GM21825 (cell line): ENCODE data around the gene PFN3.

Experiments used
- ATAC-seq: cut with Tn5 transposase; IDR thresholded peaks from one replicate; pipeline ENCODE4 v1.9.1; 2021; ENCODE audit warnings: mild to moderate bottlenecking, moderate library complexity; ENCODE audit not compliant: unreplicated experiment

Gene PFN3

DNA sequence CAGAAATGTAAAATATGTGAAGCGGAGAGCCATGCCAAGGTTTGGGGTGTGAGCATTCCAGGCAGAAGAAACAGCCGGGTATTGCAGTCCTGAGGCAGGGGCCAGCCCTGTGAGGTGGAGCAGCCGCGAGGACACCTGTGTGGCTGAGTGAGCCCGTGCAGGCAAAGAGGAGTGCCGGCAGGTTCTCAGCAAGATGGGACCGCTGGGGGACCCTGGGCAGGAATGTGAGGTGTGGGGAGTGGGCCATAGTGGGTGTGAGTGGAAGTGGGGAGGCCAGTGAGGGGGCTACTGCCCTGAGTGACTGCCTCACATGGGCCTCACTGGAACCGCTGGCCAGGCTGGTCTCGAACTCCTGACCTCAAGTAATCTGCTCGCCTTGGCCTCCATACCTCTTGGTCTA is 38.0 kb upstream of the PFN3 start:
- no peak for ATAC-seq

DNA sequence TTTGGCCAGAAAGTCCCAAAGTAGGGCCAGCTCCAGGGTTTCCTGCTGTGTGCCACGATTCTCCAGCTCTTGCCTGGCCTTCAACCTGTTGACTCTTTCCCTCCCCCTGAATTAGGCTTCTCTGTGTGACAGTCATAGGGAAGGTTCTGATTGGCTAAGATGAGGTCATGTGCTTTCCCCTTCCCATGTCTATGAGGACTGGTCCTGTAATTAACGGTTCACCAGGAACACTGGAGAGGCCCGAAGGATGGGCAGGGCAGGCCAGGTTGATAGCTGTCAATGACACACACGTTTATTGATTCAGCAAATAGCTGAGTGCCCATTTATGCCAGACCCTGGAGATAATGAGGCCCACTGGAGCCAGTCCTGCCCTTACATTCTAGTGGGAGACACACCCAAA is 37.2 kb upstream of the PFN3 start:
- no peak for ATAC-seq

- ATAC-seq, result no peak
Measured at GRCh38 chr5:177435847-177436536, 35.5 kb upstream of the PFN3 start.

DNA sequence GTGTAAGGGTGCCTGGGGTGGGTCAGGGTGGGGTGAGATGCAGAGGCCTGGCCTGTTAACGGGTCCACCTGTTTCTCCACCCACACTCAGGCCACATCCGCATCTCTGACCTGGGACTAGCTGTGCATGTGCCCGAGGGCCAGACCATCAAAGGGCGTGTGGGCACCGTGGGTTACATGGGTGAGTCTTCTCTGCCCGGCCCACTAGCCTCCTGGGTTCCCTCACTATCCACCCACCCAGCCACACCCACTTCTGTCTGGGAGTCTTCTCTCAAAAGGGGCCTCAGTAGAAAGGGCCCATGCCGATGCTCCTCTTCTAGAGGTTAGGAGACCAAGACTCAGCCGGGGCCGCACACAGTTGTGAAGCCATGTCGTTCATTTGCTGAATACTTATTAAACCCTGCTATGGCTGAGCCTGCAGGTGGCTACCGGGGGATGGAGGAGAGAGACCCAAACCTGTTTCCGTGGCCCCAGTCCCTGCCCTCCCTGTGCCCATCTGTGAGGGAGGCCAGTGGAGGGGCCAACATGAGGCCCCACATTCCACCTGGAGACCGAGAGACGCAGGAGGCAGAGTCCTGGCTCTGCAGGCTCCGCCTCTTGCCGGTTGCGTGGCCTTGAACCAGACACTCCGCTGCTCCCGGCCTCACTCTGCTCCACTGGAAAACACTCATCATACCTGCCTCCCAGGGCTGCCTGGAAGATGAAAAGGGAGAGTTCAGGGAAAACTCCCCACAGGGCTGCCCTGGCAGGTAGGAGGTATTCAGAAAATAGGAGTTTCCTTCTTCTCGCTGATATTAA is 34.7 kb upstream of the PFN3 start:
- ATAC-seq, result no peak

- ATAC-seq, result no peak
Measured at GRCh38 chr5:177434437-177434836, 34.0 kb upstream of the PFN3 start.

DNA sequence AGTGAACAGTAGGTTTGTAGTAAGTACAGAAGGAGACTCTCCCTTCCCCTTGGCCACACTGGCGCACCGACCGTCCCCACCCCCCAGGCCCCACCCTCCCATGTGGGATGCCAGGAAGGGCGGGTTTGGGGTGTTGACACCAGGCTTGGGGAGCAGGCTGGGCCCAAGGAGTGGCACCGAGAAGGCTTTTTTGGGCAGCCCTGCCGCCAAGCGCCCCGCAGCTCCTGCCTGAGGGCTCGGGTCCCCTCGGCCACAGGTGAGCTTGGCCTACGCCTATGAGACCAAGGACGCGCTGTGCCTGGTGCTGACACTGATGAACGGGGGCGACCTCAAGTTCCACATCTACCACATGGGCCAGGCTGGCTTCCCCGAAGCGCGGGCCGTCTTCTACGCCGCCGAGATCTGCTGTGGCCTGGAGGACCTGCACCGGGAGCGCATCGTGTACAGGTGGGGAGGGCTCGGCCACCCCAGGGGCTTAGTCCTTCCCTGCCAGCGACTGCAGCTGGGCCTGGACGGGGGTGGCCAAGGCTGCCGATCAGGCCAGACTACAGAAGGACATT is 33.3 kb upstream of the PFN3 start:
- ATAC-seq, result no peak

DNA sequence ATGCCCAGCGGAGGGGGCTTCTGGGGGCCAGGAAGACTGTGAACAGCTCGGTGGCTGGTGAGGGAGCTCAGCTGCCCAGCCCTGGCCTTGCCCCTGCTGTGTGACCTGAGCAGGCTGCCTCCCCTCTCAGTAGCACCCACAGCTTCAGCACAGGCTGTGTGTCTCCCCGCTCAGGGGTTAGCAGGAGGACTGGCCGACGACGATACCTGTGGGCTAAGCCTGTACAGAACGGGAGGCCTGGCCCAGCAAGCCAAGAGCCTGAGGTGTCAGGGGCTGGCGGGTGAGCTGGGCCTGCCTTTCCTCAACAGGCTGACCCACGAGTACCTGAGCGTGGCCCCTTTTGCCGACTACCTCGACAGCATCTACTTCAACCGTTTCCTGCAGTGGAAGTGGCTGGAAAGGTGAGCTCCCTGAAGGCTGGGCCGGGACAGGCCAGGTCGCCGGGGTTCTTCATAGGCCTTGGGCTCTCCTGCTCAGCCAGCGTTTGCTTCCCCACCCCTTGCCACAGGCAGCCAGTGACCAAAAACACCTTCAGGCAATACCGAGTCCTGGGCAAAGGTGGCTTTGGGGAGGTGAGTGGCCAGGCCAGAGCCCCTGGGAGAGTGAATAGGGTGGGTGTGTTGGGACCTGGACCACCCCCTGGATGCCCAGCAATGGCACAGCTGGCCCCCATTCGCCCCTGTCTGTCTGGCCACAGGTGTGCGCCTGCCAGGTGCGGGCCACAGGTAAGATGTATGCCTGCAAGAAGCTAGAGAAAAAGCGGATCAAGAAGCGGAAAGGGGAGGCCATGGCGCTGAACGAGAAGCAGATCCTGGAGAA is 32.6 kb upstream of the PFN3 start:
- ATAC-seq, result no peak

GRCh38 chr5:177432143-177432838 is 31.8 kb upstream of the PFN3 start:
- no peak for ATAC-seq

DNA sequence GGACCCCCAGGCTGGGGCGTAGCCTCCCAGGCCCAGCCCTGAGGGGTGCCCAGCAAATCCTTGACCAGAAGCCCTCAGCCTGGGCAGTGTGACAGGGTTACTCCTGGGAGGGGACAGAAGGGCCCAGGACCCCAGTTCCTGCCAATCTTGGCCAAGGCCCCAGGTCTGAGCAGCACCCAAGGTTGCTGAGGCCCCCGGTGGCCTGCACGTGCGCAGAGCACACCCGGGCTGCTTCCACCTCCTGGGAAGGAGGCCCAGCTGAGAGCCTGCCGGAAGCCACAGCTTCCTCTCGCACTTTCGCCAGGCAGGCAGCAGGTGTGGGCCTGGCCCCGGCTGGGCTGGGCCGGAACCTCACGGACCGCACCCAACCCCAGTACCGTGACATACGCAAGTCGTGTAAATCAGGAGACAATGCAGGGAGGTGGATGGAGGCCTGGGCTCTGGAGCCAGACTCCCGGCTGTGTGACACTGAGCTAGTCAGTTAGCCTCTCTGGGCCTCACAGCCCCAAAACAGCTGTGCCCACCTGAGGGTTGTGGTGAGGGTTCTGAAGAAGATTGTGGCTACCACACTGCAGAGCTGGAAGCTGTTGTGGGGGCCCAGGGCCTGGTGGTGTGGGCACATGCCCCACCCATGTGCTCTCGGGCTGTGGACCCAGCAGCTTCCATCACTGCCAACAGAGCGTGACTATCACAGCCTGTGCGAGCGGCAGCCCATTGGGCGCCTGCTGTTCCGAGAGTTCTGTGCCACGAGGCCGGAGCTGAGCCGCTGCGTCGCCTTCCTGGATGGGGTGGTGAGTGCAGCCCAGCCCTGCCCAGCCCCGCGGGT is 31.1 kb upstream of the PFN3 start:
- ATAC-seq, result peak; percentile 39

DNA sequence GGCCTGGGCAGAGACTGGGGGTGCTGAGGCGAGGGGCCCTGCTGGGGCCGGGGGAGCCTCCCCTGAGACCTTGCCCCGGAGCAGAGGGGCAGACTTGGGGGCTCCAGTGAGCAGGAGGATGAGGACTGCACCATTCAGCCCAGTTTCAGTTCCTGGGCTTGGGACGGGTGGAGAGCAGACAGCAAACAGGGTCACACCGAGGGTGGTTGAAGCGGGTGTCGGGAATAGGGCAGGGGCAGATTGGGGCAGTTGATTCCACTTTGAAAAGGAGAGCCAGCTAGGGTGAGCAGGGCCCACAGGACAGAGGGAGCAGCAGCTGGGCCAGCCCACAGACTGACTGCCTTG is 30.5 kb upstream of the PFN3 start:
- ATAC-seq, result no peak

- no peak for ATAC-seq
Measured at GRCh38 chr5:177430140-177430951, 29.9 kb upstream of the PFN3 start.

- no peak for ATAC-seq
Measured at GRCh38 chr5:177429248-177430040, 29.0 kb upstream of the PFN3 start.

- ATAC-seq, result no peak
Measured at GRCh38 chr5:177428574-177429217, 28.2 kb upstream of the PFN3 start.

- no peak for ATAC-seq
Measured at GRCh38 chr5:177427919-177428573, 27.6 kb upstream of the PFN3 start.

- no peak for ATAC-seq
Measured at GRCh38 chr5:177427211-177427822, 26.9 kb upstream of the PFN3 start.

DNA sequence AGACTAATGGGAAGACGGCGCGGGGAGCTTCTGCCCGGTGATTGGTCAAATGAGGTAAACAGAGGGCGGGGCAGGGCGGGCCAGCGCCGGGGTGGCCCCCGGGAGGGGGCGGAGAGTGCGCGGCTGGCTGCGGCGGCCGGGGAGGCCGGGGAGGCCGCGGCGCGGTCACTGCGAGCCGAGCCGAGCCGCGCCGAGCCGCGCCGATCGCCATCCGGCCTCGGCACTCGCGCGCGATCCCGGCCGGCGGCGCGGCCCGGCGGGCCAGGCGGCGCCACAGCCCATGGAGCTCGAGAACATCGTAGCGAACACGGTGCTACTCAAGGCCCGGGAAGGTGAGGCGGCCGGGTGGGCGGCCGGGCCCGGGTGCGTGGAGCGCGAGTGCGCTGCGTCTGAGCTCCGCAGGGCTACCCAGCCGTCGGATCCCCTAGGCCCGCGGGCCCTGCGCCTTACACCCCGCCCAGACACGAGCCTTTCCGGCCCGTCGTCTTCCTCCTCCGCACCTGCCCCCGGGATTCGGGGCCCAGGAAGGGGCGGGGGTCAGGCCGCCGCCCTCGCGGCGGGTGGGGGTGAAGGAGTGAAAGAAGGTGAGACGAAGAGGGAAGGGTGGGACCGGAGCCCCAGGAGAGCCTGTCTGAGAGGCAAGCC is 26.2 kb upstream of the PFN3 start, which contains the start of gene GRK6:
Gene GRK6, plus strand, starts transcription at position 111 of the 645 bp plus-strand sequence. Its CDS starts 170 bp downstream, at position 281.
- peak; percentile 8 for ATAC-seq
